Hepatocyte (in vitro differentiated cells): ENCODE measurements around the gene JAM2.

Source experiments
- EZH2 ChIP-seq: fragments of 200-600 bp; sonication (generic); IDR thresholded peaks from 2 replicates; pipeline ENCODE4 v1.6.1; 2016; ENCODE audit warnings: antibody characterized with exemption, mild to moderate bottlenecking, borderline replicate concordance
- TF ChIP-seq, protein P1 (sequence below): fragments of 200-600 bp; sonication (generic); IDR thresholded peaks from 2 replicates; pipeline ENCODE4 v1.5.1; 2016; ENCODE audit warnings: antibody characterized with exemption, mild to moderate bottlenecking; ENCODE audit not compliant: poor library complexity

- TF ChIP-seq, protein P1, sequence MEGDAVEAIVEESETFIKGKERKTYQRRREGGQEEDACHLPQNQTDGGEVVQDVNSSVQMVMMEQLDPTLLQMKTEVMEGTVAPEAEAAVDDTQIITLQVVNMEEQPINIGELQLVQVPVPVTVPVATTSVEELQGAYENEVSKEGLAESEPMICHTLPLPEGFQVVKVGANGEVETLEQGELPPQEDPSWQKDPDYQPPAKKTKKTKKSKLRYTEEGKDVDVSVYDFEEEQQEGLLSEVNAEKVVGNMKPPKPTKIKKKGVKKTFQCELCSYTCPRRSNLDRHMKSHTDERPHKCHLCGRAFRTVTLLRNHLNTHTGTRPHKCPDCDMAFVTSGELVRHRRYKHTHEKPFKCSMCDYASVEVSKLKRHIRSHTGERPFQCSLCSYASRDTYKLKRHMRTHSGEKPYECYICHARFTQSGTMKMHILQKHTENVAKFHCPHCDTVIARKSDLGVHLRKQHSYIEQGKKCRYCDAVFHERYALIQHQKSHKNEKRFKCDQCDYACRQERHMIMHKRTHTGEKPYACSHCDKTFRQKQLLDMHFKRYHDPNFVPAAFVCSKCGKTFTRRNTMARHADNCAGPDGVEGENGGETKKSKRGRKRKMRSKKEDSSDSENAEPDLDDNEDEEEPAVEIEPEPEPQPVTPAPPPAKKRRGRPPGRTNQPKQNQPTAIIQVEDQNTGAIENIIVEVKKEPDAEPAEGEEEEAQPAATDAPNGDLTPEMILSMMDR = no peak
- TF ChIP-seq EZH2 = no peak
Measured at GRCh38 chr21:25664491-25664931, 25.5 kb downstream of the JAM2 start.
